PC-3 (cell line): ENCODE data around the gene ATP5IF1. TPM values are rescaled to one million over a fixed set of nuclear protein-coding genes. Genes with fewer than 3 reads are reported as not detected.
A peak's percentile ranks its signal among the peaks of the same experiment; 100 is the strongest.

ENCODE experiments used
- ATAC-seq: fragments of 200-7000 bp; cut with Tn5 transposase; 2 replicates; pipeline ENCODE4 v1.9.1; 2020; ENCODE audit warnings: mild to moderate bottlenecking, moderate library complexity
- BruUV-seq: library from RNA; stranded (reverse); fragments of 400-500 nt; replicated peaks from 2 replicates; lab custom pipeline; 2021; lab: Mats Ljungman, UMichigan
- CTCF ChIA-PET: fragments of 300-600 bp; sonication (Branson Sonifier 250); formaldehyde crosslinking; loops from one replicate; lab custom pipeline; 2022; ENCODE audit warnings: antibody characterized with exemption; lab: Charles Lee
- POLR2A ChIA-PET: fragments of 300-600 bp; sonication (Branson Sonifier 250); formaldehyde crosslinking; loops from one replicate; lab custom pipeline; 2022; ENCODE audit warnings: antibody characterized with exemption; ENCODE audit not compliant: unreplicated experiment; lab: Charles Lee
- DNase-seq: peaks from one replicate; pipeline ENCODE4 v3.0.0-alpha.2; 2015
- H2AFZ ChIP-seq: fragments of 300-600 bp; sonication (generic); 2 replicates; pipeline ENCODE4 v1.6.0; 2016; ENCODE audit warnings: antibody characterized with exemption, low read length
- H3F3A ChIP-seq: fragments of 300-600 bp; sonication (generic); one replicate; pipeline ENCODE4 v1.6.0; 2017; ENCODE audit warnings: antibody characterized with exemption, low read length, control low read depth, mild to moderate bottlenecking; ENCODE audit not compliant: unreplicated experiment
- H3K27ac ChIP-seq: fragments of 300-600 bp; sonication (generic); 2 replicates; pipeline ENCODE4 v1.5.1; 2016; ENCODE audit warnings: mild to moderate bottlenecking, low read length
- H3K27me3 ChIP-seq: fragments of 300-600 bp; sonication (generic); 2 replicates; pipeline ENCODE4 v1.6.1; 2016; ENCODE audit warnings: low read length, mixed read lengths
- H3K36me3 ChIP-seq: fragments of 300-600 bp; sonication (generic); 2 replicates; pipeline ENCODE4 v1.6.1; 2016; ENCODE audit warnings: low read depth, mixed run types, low read length, mixed read lengths
- H3K4me1 ChIP-seq: fragments of 300-600 bp; sonication (generic); 2 replicates; pipeline ENCODE4 v1.5.1; 2016; ENCODE audit warnings: low read length; ENCODE audit not compliant: insufficient read depth
- H3K4me2 ChIP-seq: fragments of 300-600 bp; sonication (generic); 2 replicates; pipeline ENCODE4 v1.6.0; 2016; ENCODE audit warnings: low read length
- H3K4me3 ChIP-seq: fragments of 300-600 bp; sonication (generic); 2 replicates; pipeline ENCODE4 v1.5.1; 2016; ENCODE audit warnings: mild to moderate bottlenecking, low read length, mixed read lengths
- H3K79me2 ChIP-seq: fragments of 300-600 bp; sonication (generic); 2 replicates; pipeline ENCODE4 v1.6.1; 2017; ENCODE audit warnings: low read length, mixed read lengths
- H3K9ac ChIP-seq: fragments of 300-600 bp; sonication (generic); 2 replicates; pipeline ENCODE4 v1.6.0; 2016; ENCODE audit warnings: mild to moderate bottlenecking, low read length
- H3K9me2 ChIP-seq: fragments of 300-600 bp; sonication (generic); replicated peaks from 2 replicates; pipeline ENCODE4 v1.6.1; 2016; ENCODE audit warnings: mixed run types, low read length, mixed read lengths
- H3K9me3 ChIP-seq: fragments of 300-600 bp; sonication (generic); 2 replicates; pipeline ENCODE4 v1.6.1; 2016; ENCODE audit warnings: low read length, mixed read lengths
- H4K20me1 ChIP-seq: fragments of 300-600 bp; sonication (generic); 2 replicates; pipeline ENCODE4 v1.6.1; 2016; ENCODE audit warnings: low read length, mixed read lengths
- EZH2 ChIP-seq: fragments of 300-600 bp; sonication (generic); IDR thresholded peaks from one replicate; pipeline ENCODE4 v1.6.1; 2017; ENCODE audit warnings: antibody characterized with exemption, mild to moderate bottlenecking, low read length; ENCODE audit not compliant: unreplicated experiment
- EZH2phosphoT487 ChIP-seq: fragments of 300-600 bp; sonication (generic); IDR thresholded peaks from 2 replicates; pipeline ENCODE4 v1.6.1; 2018; ENCODE audit warnings: mild to moderate bottlenecking, antibody characterized with exemption, low read length, borderline replicate concordance
- intact Hi-C: fragments of 100-400 bp; cut with micrococcal nuclease; formaldehyde crosslinking; loops from 2 replicates; pipeline ENCODE4 v1.9.0; 2023
- total RNA-seq: library from RNA; depleted of rRNA; stranded (reverse); fragments of >200 nt; gene quantifications from 2 replicates; pipeline ENCODE4 v1.2.3, GENCODE V29; 2014; rRNA removed
- TF ChIP-seq, protein P1 (sequence below): fragments of 300-600 bp; sonication (generic); conservative IDR thresholded peaks from 2 replicates; pipeline ENCODE4 v1.5.1; 2017; ENCODE audit warnings: antibody characterized with exemption, low read depth, mild to moderate bottlenecking, low read length

Gene ATP5IF1
- total RNA-seq, 1 experiment from 2014 or later, result 364 TPM

DNA sequence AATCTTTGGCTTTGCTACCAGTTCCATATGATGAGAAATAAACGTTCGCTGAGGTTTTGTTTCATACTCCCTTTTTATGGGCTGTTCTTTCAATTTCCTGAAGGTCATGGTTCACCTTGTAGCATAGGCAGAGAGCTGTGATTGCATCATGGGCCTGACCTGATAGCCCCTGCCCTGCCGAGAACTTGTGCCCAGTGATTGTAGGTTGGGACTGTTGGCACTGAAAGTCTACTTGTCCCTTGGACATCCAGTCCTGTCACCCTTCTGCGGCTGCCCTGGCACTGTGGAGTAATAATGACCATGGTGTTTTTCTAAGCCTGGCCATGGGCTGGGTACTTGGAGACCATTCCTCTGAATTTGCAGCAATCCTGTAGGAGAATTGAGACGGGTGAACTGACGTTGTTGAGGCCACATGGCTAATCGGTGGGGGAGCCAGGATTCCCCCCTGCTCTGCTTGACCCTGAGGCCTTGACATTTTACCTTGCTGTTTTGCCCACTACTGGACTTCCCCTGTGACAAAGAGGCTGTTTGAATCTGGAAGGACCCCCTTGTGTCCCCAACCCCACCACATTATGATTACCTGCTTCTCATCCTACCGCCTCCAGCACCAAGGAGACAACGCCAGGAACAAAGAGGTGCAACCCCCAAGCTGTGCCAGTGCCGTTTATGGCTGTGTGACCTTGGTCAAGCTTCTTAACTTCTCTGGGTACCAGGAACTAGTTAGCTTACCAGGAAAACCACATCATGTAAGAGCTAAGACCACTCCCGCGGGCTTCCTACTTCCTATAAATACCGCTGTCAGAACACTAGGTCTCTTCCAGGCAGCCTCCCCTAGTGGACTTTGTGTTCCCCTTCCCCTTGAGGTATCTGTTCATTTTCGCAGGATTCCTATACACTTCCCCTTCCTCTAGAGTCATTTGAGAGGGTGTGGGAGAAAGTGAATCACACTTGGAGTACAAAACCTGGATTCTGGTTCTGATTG, 46.8 kb downstream of the ATP5IF1 start:
- TF ChIP-seq EZH2 (no peak), EZH2phosphoT487 (no peak)
- TF ChIP-seq, protein P1, sequence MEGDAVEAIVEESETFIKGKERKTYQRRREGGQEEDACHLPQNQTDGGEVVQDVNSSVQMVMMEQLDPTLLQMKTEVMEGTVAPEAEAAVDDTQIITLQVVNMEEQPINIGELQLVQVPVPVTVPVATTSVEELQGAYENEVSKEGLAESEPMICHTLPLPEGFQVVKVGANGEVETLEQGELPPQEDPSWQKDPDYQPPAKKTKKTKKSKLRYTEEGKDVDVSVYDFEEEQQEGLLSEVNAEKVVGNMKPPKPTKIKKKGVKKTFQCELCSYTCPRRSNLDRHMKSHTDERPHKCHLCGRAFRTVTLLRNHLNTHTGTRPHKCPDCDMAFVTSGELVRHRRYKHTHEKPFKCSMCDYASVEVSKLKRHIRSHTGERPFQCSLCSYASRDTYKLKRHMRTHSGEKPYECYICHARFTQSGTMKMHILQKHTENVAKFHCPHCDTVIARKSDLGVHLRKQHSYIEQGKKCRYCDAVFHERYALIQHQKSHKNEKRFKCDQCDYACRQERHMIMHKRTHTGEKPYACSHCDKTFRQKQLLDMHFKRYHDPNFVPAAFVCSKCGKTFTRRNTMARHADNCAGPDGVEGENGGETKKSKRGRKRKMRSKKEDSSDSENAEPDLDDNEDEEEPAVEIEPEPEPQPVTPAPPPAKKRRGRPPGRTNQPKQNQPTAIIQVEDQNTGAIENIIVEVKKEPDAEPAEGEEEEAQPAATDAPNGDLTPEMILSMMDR, result no peak
- no peak overlapping the region for H3K9ac ChIP-seq
- no peak overlapping the region for H3K4me2 ChIP-seq
- H3K4me3 ChIP-seq, result no peak overlapping the region
- DNase-seq, result no peak
- intact Hi-C loops, result no loop called here
- no peaks in the 10 kb centered on the region for H4K20me1 ChIP-seq
- no peaks in the 10 kb centered on the region for H3K9me2 ChIP-seq
- no peaks in the 10 kb centered on the region for H3K79me2 ChIP-seq
- ATAC-seq, result no peak
- H2AFZ ChIP-seq, result no peak overlapping the region
- H3K4me1 ChIP-seq, result no peaks in the 10 kb centered on the region
- no peaks in the 10 kb centered on the region for H3K27me3 ChIP-seq
- no peaks in the 10 kb centered on the region for H3K9me3 ChIP-seq
- no peaks in the 10 kb centered on the region for H3F3A ChIP-seq
- H3K27ac ChIP-seq, result no peak overlapping the region
- no peaks in the 10 kb centered on the region; the same call in 1 of the 2 replicates for H3K36me3 ChIP-seq
- ChIA-PET POLR2A (no interaction called here), CTCF (no interaction called here)
- TSS peak; percentile 3 for BruUV-seq

DNA sequence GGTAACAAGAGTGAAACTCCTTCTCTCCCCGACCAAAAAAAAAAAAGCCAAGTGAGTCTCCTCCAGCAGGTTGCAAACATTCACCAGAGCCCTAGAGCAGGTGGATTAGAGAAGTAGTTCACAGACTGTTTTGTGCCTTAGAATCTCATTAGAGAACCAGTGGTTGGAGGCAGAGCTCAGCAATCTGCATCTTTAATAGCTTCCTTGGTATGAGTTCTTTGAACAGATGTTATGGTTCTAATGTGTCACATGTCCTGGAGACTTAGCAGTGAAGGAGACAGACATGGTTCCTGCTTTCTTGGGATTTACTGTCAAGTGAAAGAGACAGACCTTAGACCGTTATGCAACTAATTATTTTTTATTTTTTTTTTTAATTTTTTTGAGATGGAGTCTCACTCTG, 50.2 kb downstream of the ATP5IF1 start:
- no peak for DNase-seq
- Histone ChIP-seq H3K9me2 (no peaks in the 10 kb centered on the region), H3K79me2 (no peaks in the 10 kb centered on the region), H3F3A (no peaks in the 10 kb centered on the region), H4K20me1 (no peaks in the 10 kb centered on the region), H3K4me2 (no peak overlapping the region), H3K4me3 (no peak overlapping the region), H3K9ac (no peak overlapping the region), H3K9me3 (no peaks in the 10 kb centered on the region), H3K27me3 (no peaks in the 10 kb centered on the region), H3K27ac (no peak overlapping the region), H3K36me3 (no peaks in the 10 kb centered on the region), H3K4me1 (no peaks in the 10 kb centered on the region), H2AFZ (no peak overlapping the region)
- TF ChIP-seq, protein P1, result no peak
- no peak for TF ChIP-seq EZH2
- BruUV-seq, result no TSS peak
- ChIA-PET POLR2A (interaction anchor here (0.6 kb wide), 1 partner anchor 11 kb away, joined by 4 read pairs; no protein-coding TSS in a partner anchor), CTCF (interaction anchor here (0.6 kb wide), 1 partner anchor 37 kb away, joined by 3 read pairs; no protein-coding TSS in a partner anchor)
- intact Hi-C loops, result no loop called here
- ATAC-seq, result no peak

Other genes with a start within 250 kb of the ATP5IF1 start
- gene EYA3, start 147.5 kb upstream of the ATP5IF1 start, total RNA-seq, result 17.1 and 17.3 TPM in 2 replicates
- gene PTAFR, start 59.4 kb upstream of the ATP5IF1 start, total RNA-seq, result 3.9 and 4.5 TPM in 2 replicates
- 63.6 and 66.0 TPM in 2 replicates for gene DNAJC8, start 3.1 kb upstream of the ATP5IF1 start, total RNA-seq
- 6.9 and 10.7 TPM in 2 replicates for gene SESN2, start 23.4 kb downstream of the ATP5IF1 start, total RNA-seq
- 10.1 and 13.6 TPM in 2 replicates for gene MED18, start 92.9 kb downstream of the ATP5IF1 start, total RNA-seq
- 9.1 and 12.7 TPM in 2 replicates for gene PHACTR4, start 133.6 kb downstream of the ATP5IF1 start, total RNA-seq